ENCODE measurements around the gene MAN2A2.
A peak's percentile ranks its signal among the peaks of the same experiment; 100 is the strongest.

Gene MAN2A2

GRCh38 chr15:90866161-90866715, 36.9 kb upstream of the MAN2A2 start:
- DNase-seq (ENCODE audit: low read depth, low spot score): no peak
- H3K4me3 ChIP-seq (ENCODE audit: low read depth, low read length): no peak overlapping the region
- in situ Hi-C loops (cut with HindIII; ENCODE audit: low sequenced_read_pairs): no loop called here
- TF ChIP-seq CTCF (IDR thresholded peaks at IDR 0.05; ENCODE audit: low read depth, low read length): no peak

GRCh38 chr15:90866800-90867199, 36.3 kb upstream of the MAN2A2 start:
- in situ Hi-C loops (cut with HindIII; ENCODE audit: low sequenced_read_pairs): no loop called here
- no peak for TF ChIP-seq CTCF (IDR thresholded peaks at IDR 0.05; ENCODE audit: low read depth, low read length)
- H3K4me3 ChIP-seq (ENCODE audit: low read depth, low read length): no peak overlapping the region
- no peak for DNase-seq (ENCODE audit: low read depth, low spot score)

- DNase-seq (ENCODE audit: low read depth, low spot score): no peak
- in situ Hi-C loops (cut with HindIII; ENCODE audit: low sequenced_read_pairs): no loop called here
- no peak for TF ChIP-seq CTCF (IDR thresholded peaks at IDR 0.05; ENCODE audit: low read depth, low read length)
- no peak within 1 kb of the TSS for H3K4me3 ChIP-seq (ENCODE audit: low read depth, low read length)
Measured at GRCh38 chr15:90868261-90868689, 34.8 kb upstream of the MAN2A2 start, which contains the start of gene FURIN. Gene FURIN, plus strand, starts transcription at chr15:90868588. Its CDS starts 7,153 bp downstream, at chr15:90875741.

GRCh38 chr15:90869140-90869541, 34.0 kb upstream of the MAN2A2 start:
- H3K4me3 ChIP-seq (ENCODE audit: low read depth, low read length): no peak overlapping the region
- no peak for TF ChIP-seq CTCF (IDR thresholded peaks at IDR 0.05; ENCODE audit: low read depth, low read length)
- in situ Hi-C loops (cut with HindIII; ENCODE audit: low sequenced_read_pairs): no loop called here
- no peak for DNase-seq (ENCODE audit: low read depth, low spot score)

- peak; percentile 92 for DNase-seq (ENCODE audit: low read depth, low spot score)
- in situ Hi-C loops (cut with HindIII; ENCODE audit: low sequenced_read_pairs): no loop called here
- no peak overlapping the region for H3K4me3 ChIP-seq (ENCODE audit: low read depth, low read length)
- no peak for TF ChIP-seq CTCF (IDR thresholded peaks at IDR 0.05; ENCODE audit: low read depth, low read length)
Measured at GRCh38 chr15:90869601-90870353, 33.3 kb upstream of the MAN2A2 start.

GRCh38 chr15:90870354-90871138, 32.6 kb upstream of the MAN2A2 start:
- H3K4me3 ChIP-seq (ENCODE audit: low read depth, low read length): peak overlapping the region; percentile 70
- TF ChIP-seq CTCF (IDR thresholded peaks at IDR 0.05; ENCODE audit: low read depth, low read length): no peak
- in situ Hi-C loops (cut with HindIII; ENCODE audit: low sequenced_read_pairs): no loop called here
- DNase-seq (ENCODE audit: low read depth, low spot score): peak; percentile 47
